ENCODE data around the gene CASP8AP2. TPM values are rescaled to one million over a fixed set of nuclear protein-coding genes. Genes with fewer than 3 reads are reported as not detected.
"Not testable (repeated sequence)": the region's sequence is repeated elsewhere in the genome, so short reads cannot be mapped to it uniquely, and the experiment has no call there.

Gene CASP8AP2
- total RNA-seq, 1 experiment from 2014 or later: 22.9 TPM

DNA sequence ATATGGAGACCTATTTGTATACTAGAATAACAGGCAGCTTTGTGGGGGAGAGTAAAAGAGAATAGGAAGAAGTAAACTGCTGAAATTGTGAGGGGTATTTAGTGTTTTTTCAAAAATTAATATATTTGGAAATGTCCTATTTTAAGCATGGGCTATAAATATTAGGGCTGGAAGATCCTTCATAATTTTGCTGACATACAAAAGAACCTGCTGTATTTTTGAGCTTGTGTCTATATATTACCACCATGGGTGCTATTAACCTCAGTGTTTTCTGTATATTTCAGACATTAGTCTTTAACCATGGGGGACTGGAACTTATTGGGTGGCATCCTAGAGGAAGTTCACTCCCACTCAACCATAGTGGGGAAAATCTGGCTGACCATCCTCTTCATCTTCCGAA is 64.5 kb downstream of the CASP8AP2 start, which contains the start of gene GJA10:
TSS of gene GJA10 (plus strand) at position 301 of the 400 bp plus-strand sequence. CDS start at position 301, 0 bp downstream.
- Histone ChIP-seq H3K4me3 (ENCODE audit: low read depth in 2 of 2, low read length in 2 of 2) (no peak within 1 kb of the TSS), H3K9me3 (ENCODE audit: control insufficient read depth, insufficient read depth, low read depth, low read length) (no peaks in the 10 kb centered on the region), H3K36me3 (ENCODE audit: control insufficient read depth, insufficient read depth, low read length) (no peaks in the 10 kb centered on the region), H3K27ac (ENCODE audit: low read length) (no peak within 1 kb of the TSS), H3K4me1 (ENCODE audit: control insufficient read depth, insufficient read depth, low read length) (no peaks in the 10 kb centered on the region), H3K27me3 (ENCODE audit: control insufficient read depth, insufficient read depth, low read length) (peaks cover 7% of the 10 kb centered on the region; the same call in 1 of the 2 replicates)
- TF ChIP-seq, protein P1, sequence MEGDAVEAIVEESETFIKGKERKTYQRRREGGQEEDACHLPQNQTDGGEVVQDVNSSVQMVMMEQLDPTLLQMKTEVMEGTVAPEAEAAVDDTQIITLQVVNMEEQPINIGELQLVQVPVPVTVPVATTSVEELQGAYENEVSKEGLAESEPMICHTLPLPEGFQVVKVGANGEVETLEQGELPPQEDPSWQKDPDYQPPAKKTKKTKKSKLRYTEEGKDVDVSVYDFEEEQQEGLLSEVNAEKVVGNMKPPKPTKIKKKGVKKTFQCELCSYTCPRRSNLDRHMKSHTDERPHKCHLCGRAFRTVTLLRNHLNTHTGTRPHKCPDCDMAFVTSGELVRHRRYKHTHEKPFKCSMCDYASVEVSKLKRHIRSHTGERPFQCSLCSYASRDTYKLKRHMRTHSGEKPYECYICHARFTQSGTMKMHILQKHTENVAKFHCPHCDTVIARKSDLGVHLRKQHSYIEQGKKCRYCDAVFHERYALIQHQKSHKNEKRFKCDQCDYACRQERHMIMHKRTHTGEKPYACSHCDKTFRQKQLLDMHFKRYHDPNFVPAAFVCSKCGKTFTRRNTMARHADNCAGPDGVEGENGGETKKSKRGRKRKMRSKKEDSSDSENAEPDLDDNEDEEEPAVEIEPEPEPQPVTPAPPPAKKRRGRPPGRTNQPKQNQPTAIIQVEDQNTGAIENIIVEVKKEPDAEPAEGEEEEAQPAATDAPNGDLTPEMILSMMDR (IDR thresholded peaks at IDR 0.05): no peak
- POLR2A ChIA-PET: no interaction called here
- no peak for DNase-seq (ENCODE audit: low read depth, low spot score)
- ATAC-seq: no peak
- CTCF ChIA-PET: no interaction called here
- intact Hi-C loops (cut with micrococcal nuclease; ENCODE audit: unreplicated experiment) (no loop called here), in situ Hi-C loops (cut with HindIII; ENCODE audit: low pct_unique_long_range_greater_than_20kb, low sequenced_read_pairs) (no loop called here)
- BruUV-seq (replicated peaks): no TSS peak

DNA sequence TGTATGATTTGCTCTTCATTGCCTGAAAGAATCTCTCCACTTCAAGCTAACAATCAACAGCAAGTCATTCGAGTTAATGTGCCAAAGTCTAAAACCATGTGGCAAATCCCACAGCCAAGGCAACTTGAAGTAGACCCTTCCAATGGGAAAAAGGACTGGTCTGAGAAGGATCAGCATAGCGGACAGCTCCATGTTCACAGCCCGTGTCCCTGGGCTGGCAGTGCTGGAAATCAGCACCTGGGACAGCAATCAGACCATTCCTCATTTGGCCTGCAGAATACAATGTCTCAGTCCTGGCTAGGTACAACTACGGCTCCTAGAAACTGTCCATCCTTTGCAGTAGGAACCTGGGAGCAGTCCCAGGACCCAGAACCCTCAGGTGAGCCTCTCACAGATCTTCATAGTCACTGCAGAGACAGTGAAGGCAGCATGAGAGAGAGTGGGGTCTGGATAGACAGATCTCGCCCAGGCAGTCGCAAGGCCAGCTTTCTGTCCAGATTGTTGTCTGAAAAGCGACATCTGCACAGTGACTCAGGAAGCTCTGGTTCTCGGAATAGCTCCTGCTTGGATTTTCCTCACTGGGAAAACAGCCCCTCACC is 65.7 kb downstream of the CASP8AP2 start:
- BruUV-seq (replicated peaks): no TSS peak
- ATAC-seq: no peak
- H3K4me1 ChIP-seq (ENCODE audit: control insufficient read depth, insufficient read depth, low read length): no peaks in the 10 kb centered on the region

DNA sequence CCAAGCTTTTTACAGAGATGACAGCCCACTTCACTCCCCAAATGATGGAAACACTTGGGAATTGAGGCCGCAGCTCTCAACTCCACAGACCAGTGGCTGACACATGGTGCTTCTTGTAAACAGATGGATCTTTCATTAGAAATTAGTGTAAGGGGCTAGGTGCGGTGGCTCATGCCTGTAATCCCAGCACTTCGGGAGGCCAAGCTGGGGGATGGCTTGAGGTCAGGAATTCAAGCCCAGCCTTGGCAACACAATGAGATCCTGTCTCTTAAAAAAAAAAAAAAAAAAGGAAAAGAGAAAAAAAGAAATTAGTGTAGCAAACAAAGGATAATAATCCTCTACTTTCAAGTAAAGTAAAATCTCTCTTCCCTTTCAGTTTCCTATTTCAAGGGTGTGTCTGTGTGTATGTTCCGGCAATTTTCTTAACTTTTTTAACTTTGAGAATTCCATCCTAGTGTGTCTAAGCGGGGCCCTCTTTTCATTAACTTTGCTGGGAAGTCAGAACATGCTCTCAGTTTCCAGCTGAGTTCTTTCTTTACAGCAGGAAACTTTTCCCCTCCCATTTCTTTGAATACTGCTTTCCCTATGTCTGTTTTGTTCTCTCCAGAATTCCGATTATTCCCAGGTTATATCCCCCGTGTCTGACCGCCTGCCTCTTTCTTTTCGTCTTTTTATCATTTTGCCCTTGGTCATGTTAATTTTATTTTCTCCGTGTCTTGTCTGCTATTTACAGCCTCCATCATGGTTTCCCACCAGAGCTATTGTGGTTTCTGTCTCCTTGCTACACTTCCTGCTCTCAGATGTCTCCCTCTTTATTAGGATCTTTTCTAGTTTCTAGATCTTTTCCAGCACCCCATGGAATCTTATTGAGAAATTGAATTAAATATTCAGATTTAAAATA is 80.6 kb downstream of the CASP8AP2 start:
- H3K4me3 ChIP-seq (ENCODE audit: low read depth in 2 of 2, low read length in 2 of 2); ATAC-seq; H3K27ac ChIP-seq (ENCODE audit: low read length); H3K9me3 ChIP-seq (ENCODE audit: control insufficient read depth, insufficient read depth, low read depth, low read length); DNase-seq (ENCODE audit: low read depth, low spot score); H3K36me3 ChIP-seq (ENCODE audit: control insufficient read depth, insufficient read depth, low read length); POLR2A ChIA-PET; BruUV-seq (replicated peaks); in situ Hi-C loops (cut with HindIII; ENCODE audit: low pct_unique_long_range_greater_than_20kb, low sequenced_read_pairs); H3K27me3 ChIP-seq (ENCODE audit: control insufficient read depth, insufficient read depth, low read length); CTCF ChIA-PET; intact Hi-C loops (cut with micrococcal nuclease; ENCODE audit: unreplicated experiment); H3K4me1 ChIP-seq (ENCODE audit: control insufficient read depth, insufficient read depth, low read length): not testable (repeated sequence)

More for the DNA sequence above, 65.7 kb downstream of the CASP8AP2 start:
- Histone ChIP-seq H3K36me3 (ENCODE audit: control insufficient read depth, insufficient read depth, low read length) (no peaks in the 10 kb centered on the region), H3K9me3 (ENCODE audit: control insufficient read depth, insufficient read depth, low read depth, low read length) (no peaks in the 10 kb centered on the region), H3K27me3 (ENCODE audit: control insufficient read depth, insufficient read depth, low read length) (peaks cover 7% of the 10 kb centered on the region; the same call in 1 of the 2 replicates), H3K27ac (ENCODE audit: low read length) (no peak overlapping the region), H3K4me3 (ENCODE audit: low read depth in 2 of 2, low read length in 2 of 2) (no peak overlapping the region)
- no peak for DNase-seq (ENCODE audit: low read depth, low spot score)
- ChIA-PET CTCF (interaction anchor here (0.6 kb wide), 1 partner anchor 74 kb away, joined by 4 read pairs; no protein-coding TSS in a partner anchor), POLR2A (no interaction called here)
- TF ChIP-seq, protein P2, sequence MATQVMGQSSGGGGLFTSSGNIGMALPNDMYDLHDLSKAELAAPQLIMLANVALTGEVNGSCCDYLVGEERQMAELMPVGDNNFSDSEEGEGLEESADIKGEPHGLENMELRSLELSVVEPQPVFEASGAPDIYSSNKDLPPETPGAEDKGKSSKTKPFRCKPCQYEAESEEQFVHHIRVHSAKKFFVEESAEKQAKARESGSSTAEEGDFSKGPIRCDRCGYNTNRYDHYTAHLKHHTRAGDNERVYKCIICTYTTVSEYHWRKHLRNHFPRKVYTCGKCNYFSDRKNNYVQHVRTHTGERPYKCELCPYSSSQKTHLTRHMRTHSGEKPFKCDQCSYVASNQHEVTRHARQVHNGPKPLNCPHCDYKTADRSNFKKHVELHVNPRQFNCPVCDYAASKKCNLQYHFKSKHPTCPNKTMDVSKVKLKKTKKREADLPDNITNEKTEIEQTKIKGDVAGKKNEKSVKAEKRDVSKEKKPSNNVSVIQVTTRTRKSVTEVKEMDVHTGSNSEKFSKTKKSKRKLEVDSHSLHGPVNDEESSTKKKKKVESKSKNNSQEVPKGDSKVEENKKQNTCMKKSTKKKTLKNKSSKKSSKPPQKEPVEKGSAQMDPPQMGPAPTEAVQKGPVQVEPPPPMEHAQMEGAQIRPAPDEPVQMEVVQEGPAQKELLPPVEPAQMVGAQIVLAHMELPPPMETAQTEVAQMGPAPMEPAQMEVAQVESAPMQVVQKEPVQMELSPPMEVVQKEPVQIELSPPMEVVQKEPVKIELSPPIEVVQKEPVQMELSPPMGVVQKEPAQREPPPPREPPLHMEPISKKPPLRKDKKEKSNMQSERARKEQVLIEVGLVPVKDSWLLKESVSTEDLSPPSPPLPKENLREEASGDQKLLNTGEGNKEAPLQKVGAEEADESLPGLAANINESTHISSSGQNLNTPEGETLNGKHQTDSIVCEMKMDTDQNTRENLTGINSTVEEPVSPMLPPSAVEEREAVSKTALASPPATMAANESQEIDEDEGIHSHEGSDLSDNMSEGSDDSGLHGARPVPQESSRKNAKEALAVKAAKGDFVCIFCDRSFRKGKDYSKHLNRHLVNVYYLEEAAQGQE (IDR thresholded peaks at IDR 0.05; ENCODE audit: insufficient read depth in 1 of 2, low read depth in 2 of 2, low read length in 1 of 2): peak; percentile 95 to 98
- no peak for TF ChIP-seq SIN3A (IDR thresholded peaks at IDR 0.05; ENCODE audit: borderline replicate concordance, insufficient read depth, low read depth, low read length)
- TF ChIP-seq, protein P1 (IDR thresholded peaks at IDR 0.05): no peak
- TF ChIP-seq POLR2AphosphoS5 (IDR thresholded peaks at IDR 0.05; ENCODE audit: low read depth, low read length): no peak
- no peak for TF ChIP-seq TCF7L2 (IDR thresholded peaks at IDR 0.05; ENCODE audit: low read depth, low read length)
- intact Hi-C loops (cut with micrococcal nuclease; ENCODE audit: unreplicated experiment): no loop called here
- in situ Hi-C loops (cut with HindIII; ENCODE audit: low pct_unique_long_range_greater_than_20kb, low sequenced_read_pairs): no loop called here
